SK-N-MC (cell line): ENCODE data around the gene WDR17.

Experiments
- EZH2 ChIP-seq: fragments of 200-600 bp; sonication (generic); IDR thresholded peaks from one replicate; pipeline ENCODE4 v1.6.1; 2017; ENCODE audit warnings: antibody characterized with exemption
- POLR2AphosphoS5 ChIP-seq: IDR thresholded peaks from 2 replicates; pipeline ENCODE4 v1.6.1; 2012; ENCODE audit warnings: mild to moderate bottlenecking, low read depth, low read length, borderline replicate concordance

DNA sequence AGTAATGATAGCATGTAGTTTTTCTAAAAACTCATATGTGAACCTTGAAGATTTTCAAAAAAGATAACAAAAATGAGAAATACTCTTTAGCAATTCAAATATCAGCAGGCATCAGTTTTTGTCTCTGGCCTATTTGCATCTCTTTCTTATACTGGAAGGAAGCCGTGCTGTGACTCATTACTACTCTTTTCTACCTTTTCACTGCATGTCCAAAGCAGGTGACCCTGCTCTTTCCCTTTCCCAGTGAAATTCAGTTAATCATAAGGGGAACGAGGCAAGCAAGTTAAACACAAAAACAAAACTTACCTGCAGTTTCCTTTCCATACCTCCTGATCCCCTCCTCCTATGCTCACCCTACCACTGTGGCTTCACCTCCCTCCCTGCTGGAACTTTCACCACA lies 120.4 kb downstream of the WDR17 start:
- no peak for TF ChIP-seq EZH2
- TF ChIP-seq POLR2AphosphoS5 = no peak
